Gastroesophageal sphincter (tissue), 3 donors: ENCODE data around the gene GPR137C.

ENCODE experiments used
- EP300 ChIP-seq: sonication (generic); formaldehyde crosslinking; IDR thresholded peaks from one replicate; pipeline ENCODE4 v1.6.1; 2017; ENCODE audit warnings: antibody characterized with exemption, mild to moderate bottlenecking
- POLR2A ChIP-seq, 2 donors: fragments of 450-650 bp; IDR thresholded peaks; one replicate each; pipeline ENCODE4 v1.6.1; 2017; ENCODE audit warnings: antibody characterized with exemption in 2 of 2, mild to moderate bottlenecking in 2 of 2, moderate library complexity in 1 of 2
- TF ChIP-seq, protein P1 (sequence below), 4 experiments: fragments of 200-600 bp in 2 of 4; fragments of 450-650 bp in 2 of 4; sonication (generic) in 1 of 4; IDR thresholded peaks; one replicate each; pipeline ENCODE4 v1.5.1; 2017 to 2019; ENCODE audit warnings: antibody characterized with exemption in 4 of 4, mild to moderate bottlenecking in 2 of 4, moderate library complexity in 2 of 4

DNA sequence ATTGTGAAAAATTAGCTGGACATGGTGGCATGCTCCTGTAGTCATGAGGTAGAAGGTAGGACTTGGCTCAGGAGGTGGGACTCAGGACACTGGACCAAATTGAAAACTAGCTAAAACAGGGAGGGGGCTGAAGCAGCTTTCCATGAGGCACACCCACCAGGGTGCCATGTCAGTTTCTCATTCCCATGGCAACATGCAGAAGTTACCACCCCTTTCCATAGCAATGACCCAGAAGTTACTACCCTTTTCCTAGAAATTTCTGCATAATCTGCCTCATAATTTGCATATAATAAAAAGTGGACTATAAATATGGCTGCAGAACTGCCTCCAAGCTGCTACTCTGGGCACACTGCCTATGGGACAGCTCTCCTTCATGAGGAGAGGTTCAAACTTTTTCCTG, 104.3 kb downstream of the GPR137C start:
- TF ChIP-seq, protein P1, sequence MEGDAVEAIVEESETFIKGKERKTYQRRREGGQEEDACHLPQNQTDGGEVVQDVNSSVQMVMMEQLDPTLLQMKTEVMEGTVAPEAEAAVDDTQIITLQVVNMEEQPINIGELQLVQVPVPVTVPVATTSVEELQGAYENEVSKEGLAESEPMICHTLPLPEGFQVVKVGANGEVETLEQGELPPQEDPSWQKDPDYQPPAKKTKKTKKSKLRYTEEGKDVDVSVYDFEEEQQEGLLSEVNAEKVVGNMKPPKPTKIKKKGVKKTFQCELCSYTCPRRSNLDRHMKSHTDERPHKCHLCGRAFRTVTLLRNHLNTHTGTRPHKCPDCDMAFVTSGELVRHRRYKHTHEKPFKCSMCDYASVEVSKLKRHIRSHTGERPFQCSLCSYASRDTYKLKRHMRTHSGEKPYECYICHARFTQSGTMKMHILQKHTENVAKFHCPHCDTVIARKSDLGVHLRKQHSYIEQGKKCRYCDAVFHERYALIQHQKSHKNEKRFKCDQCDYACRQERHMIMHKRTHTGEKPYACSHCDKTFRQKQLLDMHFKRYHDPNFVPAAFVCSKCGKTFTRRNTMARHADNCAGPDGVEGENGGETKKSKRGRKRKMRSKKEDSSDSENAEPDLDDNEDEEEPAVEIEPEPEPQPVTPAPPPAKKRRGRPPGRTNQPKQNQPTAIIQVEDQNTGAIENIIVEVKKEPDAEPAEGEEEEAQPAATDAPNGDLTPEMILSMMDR (IDR thresholded peaks at IDR 0.05): no peak
- no peak for TF ChIP-seq EP300
- TF ChIP-seq POLR2A (IDR thresholded peaks at IDR 0.05): no peak
